ENCODE data around the gene CDCP2.

- TF ChIP-seq CTCF (IDR thresholded peaks at IDR 0.05) (no peak), POLR2A (IDR thresholded peaks at IDR 0.05) (no peak)
Measured at GRCh38 chr1:54120018-54120697, 32.6 kb downstream of the CDCP2 start.

Data from thyroid gland (tissue), 4 donors.